Hepatocyte (in vitro differentiated cells): ENCODE measurements around the gene NTSR2.

Experiments
- CTCF ChIP-seq: fragments of 200-600 bp; sonication (generic); IDR thresholded peaks from 2 replicates; pipeline ENCODE4 v1.5.1; 2016; ENCODE audit warnings: antibody characterized with exemption, mild to moderate bottlenecking; ENCODE audit not compliant: poor library complexity
- EZH2 ChIP-seq: fragments of 200-600 bp; sonication (generic); IDR thresholded peaks from 2 replicates; pipeline ENCODE4 v1.6.1; 2016; ENCODE audit warnings: antibody characterized with exemption, mild to moderate bottlenecking, borderline replicate concordance
- EZH2phosphoT487 ChIP-seq: fragments of 200-600 bp; sonication (generic); IDR thresholded peaks from one replicate; pipeline ENCODE4 v1.6.1; 2018; ENCODE audit warnings: antibody characterized with exemption, mild to moderate bottlenecking, low read depth, moderate library complexity; ENCODE audit not compliant: unreplicated experiment, severe bottlenecking

GRCh38 chr2:11646530-11646929, 23.5 kb downstream of the NTSR2 start:
- TF ChIP-seq CTCF (no peak), EZH2 (no peak), EZH2phosphoT487 (no peak)
